ENCODE results near the gene HEPHL1. TPM values are rescaled to one million over a fixed set of nuclear protein-coding genes. Genes with fewer than 3 reads are reported as not detected.

The HEPHL1 gene
- total and polyA plus RNA-seq, 2 experiments from 2014 or later: 0.07 to 0.21 TPM

GRCh38 chr11:94127638-94128037 lies 106.5 kb downstream of the HEPHL1 start (continued):
- no peak for TF ChIP-seq ZNF462 (CRISPR knock-in tag; IDR thresholded peaks at IDR 0.05)
- TF ChIP-seq CREB1 (CRISPR knock-in tag; IDR thresholded peaks at IDR 0.05; ENCODE audit: low read depth): no peak
- no peak for TF ChIP-seq STAT1 (IDR thresholded peaks at IDR 0.05; ENCODE audit: unreplicated experiment)
- TF ChIP-seq NANOG (IDR thresholded peaks at IDR 0.05; ENCODE audit: borderline replicate concordance): no peak
- TF ChIP-seq POLR2AphosphoS5 (IDR thresholded peaks at IDR 0.05; ENCODE audit: low read depth): no peak
- no peak for TF ChIP-seq EZH2 (IDR thresholded peaks at IDR 0.05; ENCODE audit: low read depth, unreplicated experiment)
- no peak for TF ChIP-seq ZNF114 (CRISPR knock-in tag; IDR thresholded peaks at IDR 0.05)
- TF ChIP-seq REST (IDR thresholded peaks at IDR 0.05; ENCODE audit: unreplicated experiment): no peak
